ENCODE results near the gene C20orf96. TPM values are rescaled to one million over a fixed set of nuclear protein-coding genes. Genes with fewer than 3 reads are reported as not detected.
"Not testable (repeated sequence)": the region's sequence is repeated elsewhere in the genome, so short reads cannot be mapped to it uniquely, and the experiment has no call there.

C20orf96 gene
- total and polyA plus RNA-seq, 9 donors: 6.6 to 17.5 (median 11.7) TPM

DNA sequence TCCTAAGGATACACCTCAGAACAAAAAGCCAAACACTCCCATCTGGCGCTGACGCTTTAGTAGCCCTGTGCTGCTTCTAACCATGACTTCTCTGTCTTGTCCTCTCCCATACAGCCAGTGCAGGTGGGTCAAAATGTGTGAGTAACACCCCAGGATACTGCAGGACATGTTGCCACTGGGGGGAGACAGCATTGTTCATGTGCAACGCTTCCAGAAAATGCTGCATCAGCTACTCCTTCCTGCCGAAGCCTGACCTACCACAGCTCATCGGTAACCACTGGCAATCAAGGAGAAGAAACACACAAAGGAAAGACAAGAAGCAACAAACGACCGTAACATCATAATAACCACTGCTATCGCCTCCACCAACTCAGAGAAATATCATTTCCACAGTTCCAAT, 31.6 kb downstream of the C20orf96 start:
- Histone ChIP-seq H3K36me3 (no peaks in the 10 kb centered on the region), H3K4me3 (no peak overlapping the region), H3K27ac (no peak overlapping the region), H3K9me3 (no peaks in the 10 kb centered on the region), H3K27me3 (no peaks in the 10 kb centered on the region), H3K4me1 (ENCODE audit: insufficient read depth) (no peaks in the 10 kb centered on the region)
- DNase-seq: no peak
- intact Hi-C loops (cut with DNase I): no loop called here
- 35 to 43% (median 39%) methylated on average over 8 of the region's 8 CpGs for WGBS, 3 donors
- TF ChIP-seq, protein P1, sequence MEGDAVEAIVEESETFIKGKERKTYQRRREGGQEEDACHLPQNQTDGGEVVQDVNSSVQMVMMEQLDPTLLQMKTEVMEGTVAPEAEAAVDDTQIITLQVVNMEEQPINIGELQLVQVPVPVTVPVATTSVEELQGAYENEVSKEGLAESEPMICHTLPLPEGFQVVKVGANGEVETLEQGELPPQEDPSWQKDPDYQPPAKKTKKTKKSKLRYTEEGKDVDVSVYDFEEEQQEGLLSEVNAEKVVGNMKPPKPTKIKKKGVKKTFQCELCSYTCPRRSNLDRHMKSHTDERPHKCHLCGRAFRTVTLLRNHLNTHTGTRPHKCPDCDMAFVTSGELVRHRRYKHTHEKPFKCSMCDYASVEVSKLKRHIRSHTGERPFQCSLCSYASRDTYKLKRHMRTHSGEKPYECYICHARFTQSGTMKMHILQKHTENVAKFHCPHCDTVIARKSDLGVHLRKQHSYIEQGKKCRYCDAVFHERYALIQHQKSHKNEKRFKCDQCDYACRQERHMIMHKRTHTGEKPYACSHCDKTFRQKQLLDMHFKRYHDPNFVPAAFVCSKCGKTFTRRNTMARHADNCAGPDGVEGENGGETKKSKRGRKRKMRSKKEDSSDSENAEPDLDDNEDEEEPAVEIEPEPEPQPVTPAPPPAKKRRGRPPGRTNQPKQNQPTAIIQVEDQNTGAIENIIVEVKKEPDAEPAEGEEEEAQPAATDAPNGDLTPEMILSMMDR (IDR thresholded peaks at IDR 0.05): no peak
- no peak for TF ChIP-seq POLR2A (IDR thresholded peaks at IDR 0.05)
- TF ChIP-seq EP300 (IDR thresholded peaks at IDR 0.05): no peak

DNA sequence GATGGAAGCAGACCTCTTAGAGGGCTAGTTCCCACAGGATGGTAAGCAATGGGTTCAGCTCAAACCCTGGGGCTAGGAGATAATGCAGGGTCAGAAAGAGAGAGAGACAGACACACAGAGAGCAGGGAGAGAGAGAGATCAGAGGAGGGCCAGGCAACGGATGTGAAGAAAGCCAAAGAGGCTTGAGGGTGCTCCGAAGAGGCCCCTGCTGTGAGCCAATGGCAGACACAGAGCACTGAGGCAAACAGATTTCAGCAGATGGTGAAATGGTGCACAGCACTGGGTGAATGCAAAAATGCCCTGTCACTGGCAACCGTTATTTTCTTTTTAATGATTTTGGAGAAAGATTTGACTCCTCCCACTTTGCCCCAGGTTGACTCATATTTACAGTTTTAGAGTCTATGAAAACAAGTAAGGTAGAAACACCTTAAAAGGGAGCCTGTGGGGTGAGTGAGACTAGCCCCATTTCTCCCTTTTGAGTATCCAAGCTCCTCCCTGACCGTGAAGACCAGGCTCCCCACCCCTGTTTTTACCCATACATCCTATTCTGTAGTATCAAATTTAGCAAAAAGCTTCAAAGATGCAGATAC, 32.2 kb downstream of the C20orf96 start:
- no peaks in the 10 kb centered on the region for H3K27me3 ChIP-seq
- WGBS, 3 donors: 45 to 65% (median 65%) methylated on average over 4 of the region's 4 CpGs
- H3K27ac ChIP-seq: no peak overlapping the region
- DNase-seq: no peak
- H3K9me3 ChIP-seq: no peaks in the 10 kb centered on the region
- intact Hi-C loops (cut with DNase I): no loop called here
- H3K4me3 ChIP-seq: no peak overlapping the region
- H3K4me1 ChIP-seq (ENCODE audit: insufficient read depth): no peaks in the 10 kb centered on the region
- H3K36me3 ChIP-seq: no peaks in the 10 kb centered on the region
- TF ChIP-seq, protein P1 (IDR thresholded peaks at IDR 0.05): no peak
- no peak for TF ChIP-seq POLR2A (IDR thresholded peaks at IDR 0.05)
- TF ChIP-seq EP300 (IDR thresholded peaks at IDR 0.05): no peak

DNA sequence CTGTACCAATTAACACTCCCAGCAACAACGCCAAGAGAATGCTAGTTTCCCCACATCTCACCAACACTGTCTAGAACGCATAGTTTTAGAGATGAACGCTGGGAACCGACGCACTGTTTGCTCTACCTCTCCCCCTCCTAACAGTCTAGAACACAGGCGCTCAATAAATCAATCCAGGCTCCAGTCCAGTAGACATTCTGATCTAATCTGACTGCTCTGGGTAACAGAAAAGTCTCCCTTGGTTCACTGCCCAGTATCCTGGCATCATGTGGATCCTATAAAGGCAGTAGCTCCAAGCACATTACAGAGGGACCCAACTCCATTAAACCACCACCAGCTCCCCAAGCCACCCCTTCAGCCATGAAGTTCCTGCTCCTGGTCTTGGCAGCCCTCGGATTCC, 33.1 kb downstream of the C20orf96 start, which contains the start of gene DEFB132:
DEFB132 (plus strand) TSS at position 306 of the 400 bp plus-strand sequence; CDS start at position 361, 55 bp downstream.
- DNase-seq: no peak
- intact Hi-C loops (cut with DNase I): no loop called here
- H3K4me3 ChIP-seq: no peak within 1 kb of the TSS
- WGBS, 3 donors: 70 to 82% (median 71%) methylated on average over 7 of the region's 7 CpGs
- no peak for TF ChIP-seq POLR2A (IDR thresholded peaks at IDR 0.05)
- TF ChIP-seq EP300 (IDR thresholded peaks at IDR 0.05): no peak
- TF ChIP-seq, protein P1 (IDR thresholded peaks at IDR 0.05): no peak
- no peaks in the 10 kb centered on the region for H3K9me3 ChIP-seq
- H3K27ac ChIP-seq: no peak within 1 kb of the TSS
- H3K36me3 ChIP-seq: no peaks in the 10 kb centered on the region
- H3K27me3 ChIP-seq: no peaks in the 10 kb centered on the region
- H3K4me1 ChIP-seq (ENCODE audit: insufficient read depth): no peaks in the 10 kb centered on the region

DNA sequence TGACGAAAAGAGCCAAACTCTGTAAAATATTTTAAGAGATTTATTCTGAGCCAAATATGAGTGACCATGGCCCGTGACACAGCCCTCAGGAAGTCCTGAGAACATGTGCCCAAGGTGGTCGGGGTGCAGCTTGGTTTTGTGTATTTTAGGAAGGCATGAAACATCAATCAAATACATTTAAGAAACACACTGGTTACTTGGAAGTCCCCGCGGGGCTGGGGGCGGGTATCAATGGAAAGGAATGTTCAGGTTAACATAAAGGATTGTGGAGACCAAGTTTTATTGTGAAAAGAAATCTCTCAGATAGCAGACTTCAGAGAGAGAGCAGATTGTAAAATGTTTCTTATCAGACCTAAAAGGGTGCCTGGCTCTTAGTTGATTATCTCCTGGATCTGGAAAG, 37.1 kb downstream of the C20orf96 start:
- H3K4me1 ChIP-seq (ENCODE audit: insufficient read depth); intact Hi-C loops (cut with DNase I); H3K27me3 ChIP-seq; H3K4me3 ChIP-seq; H3K27ac ChIP-seq; DNase-seq; H3K9me3 ChIP-seq; H3K36me3 ChIP-seq: not testable (repeated sequence)
- WGBS, 3 donors: 43 to 53% (median 46%) methylated on average over 6 of the region's 6 CpGs

DNA sequence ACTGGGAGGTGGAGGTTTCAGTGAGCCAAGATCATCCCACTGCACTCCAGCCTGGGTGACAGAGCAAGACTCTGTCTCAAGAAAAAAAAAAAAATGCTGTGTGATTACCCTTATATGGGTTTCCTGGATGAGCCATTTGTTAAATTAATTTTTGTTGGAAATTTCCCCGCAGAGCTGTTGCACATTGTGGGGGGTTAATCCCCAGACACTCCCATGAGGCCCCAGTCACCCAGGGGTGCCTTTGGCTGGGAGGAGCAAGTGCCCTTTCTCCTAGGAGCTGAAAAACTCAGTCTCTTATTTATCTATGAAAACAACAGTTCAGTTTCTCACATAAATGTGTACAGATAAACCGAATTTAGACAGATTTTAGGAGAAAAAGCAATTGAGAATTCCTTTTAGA, 37.7 kb downstream of the C20orf96 start:
- DNase-seq: no peak
- H3K27ac ChIP-seq: no peak overlapping the region
- 67 to 69% (median 68%) methylated on average over 2 of the region's 2 CpGs for WGBS, 3 donors

More for the DNA sequence above, 37.7 kb downstream of the C20orf96 start:
- Histone ChIP-seq H3K36me3 (no peaks in the 10 kb centered on the region), H3K4me1 (ENCODE audit: insufficient read depth) (no peaks in the 10 kb centered on the region), H3K9me3 (no peaks in the 10 kb centered on the region), H3K4me3 (no peak overlapping the region), H3K27me3 (no peaks in the 10 kb centered on the region)
- intact Hi-C loops (cut with DNase I): no loop called here
- no peak for TF ChIP-seq POLR2A (IDR thresholded peaks at IDR 0.05)
- TF ChIP-seq EP300 (IDR thresholded peaks at IDR 0.05): no peak
- TF ChIP-seq, protein P1 (IDR thresholded peaks at IDR 0.05): no peak

Measured in ovary (tissue), 9 donors.